NB4 (cell line): ENCODE data around the gene ETV6.
"Not testable (repeated sequence)": the region's sequence is repeated elsewhere in the genome, so short reads cannot be mapped to it uniquely, and the experiment has no call there.

Experiments
- DNase-seq: peaks from one replicate; pipeline ENCODE4 v3.0.0; 2010; ENCODE audit warnings: low read depth
- H3K4me3 ChIP-seq: one replicate; pipeline ENCODE4 v1.5.1; 2011; ENCODE audit warnings: mild to moderate bottlenecking, low read depth, low read length, moderate library complexity
- MYC ChIP-seq: IDR thresholded peaks from 2 replicates; pipeline ENCODE4 v1.6.1; 2011; ENCODE audit warnings: low read depth, low read length
- POLR2A ChIP-seq: IDR thresholded peaks from 2 replicates; pipeline ENCODE4 v1.6.1; 2011; ENCODE audit warnings: mild to moderate bottlenecking; ENCODE audit not compliant: insufficient read length; ENCODE audit errors: extremely low read depth
- TF ChIP-seq, protein P1 (sequence below): IDR thresholded peaks from 2 replicates; pipeline ENCODE4 v1.6.1; 2011; ENCODE audit warnings: low read depth, low read length
- TF ChIP-seq, protein P2 (sequence below): IDR thresholded peaks from one replicate; pipeline ENCODE4 v1.5.1; 2012; ENCODE audit warnings: low read depth, low read length

ETV6 gene

DNA sequence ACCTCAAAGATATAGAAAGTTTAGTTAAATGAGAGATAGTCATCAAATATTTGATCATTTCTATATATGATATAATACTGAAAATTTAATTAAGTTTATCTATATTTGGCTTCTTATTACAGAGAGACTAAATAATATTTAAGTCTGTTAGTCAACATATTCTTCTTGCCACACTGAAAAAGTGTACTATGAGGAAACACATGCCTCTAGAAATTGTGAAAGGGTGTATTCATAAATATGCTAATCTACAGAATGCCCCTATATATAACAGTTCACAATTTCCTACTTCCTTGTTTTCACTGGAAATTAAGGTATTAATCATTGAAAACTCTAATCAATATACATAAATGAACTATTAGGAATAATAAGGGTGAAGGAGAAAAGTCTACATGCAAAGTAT, 31.4 kb upstream of the ETV6 start:
- TF ChIP-seq, protein P1, sequence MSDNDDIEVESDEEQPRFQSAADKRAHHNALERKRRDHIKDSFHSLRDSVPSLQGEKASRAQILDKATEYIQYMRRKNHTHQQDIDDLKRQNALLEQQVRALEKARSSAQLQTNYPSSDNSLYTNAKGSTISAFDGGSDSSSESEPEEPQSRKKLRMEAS = no peak
- no peak overlapping the region for H3K4me3 ChIP-seq
- no peak for DNase-seq

DNA sequence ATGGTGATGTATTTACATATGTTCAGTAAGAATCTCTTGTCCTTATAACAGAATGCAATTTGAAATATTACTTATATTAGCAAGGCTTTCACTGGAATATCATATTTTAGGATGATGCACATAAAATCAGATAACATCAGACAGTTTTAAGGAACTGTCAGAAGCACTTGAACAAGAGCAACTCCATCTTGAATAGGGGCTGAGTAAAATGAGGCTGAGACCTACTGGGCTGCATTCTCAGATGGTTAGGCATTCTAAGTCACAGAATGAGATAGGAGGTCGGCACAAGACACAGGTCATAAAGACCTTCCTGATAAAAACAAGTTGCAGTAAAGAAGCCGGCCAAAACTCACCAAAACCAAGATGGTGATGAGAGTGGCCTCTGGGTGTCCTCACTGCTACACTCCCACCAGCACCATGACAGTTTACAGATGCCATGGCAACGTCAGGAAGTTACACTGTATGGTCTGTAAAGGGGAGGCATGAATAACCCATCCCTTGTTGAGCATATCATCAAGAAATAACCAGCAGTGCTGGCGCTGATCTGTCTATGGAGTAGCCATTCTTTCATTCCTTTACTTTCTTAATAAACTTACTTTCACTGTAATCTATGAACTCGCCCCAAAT, 27.6 kb upstream of the ETV6 start:
- TF ChIP-seq, protein P2, sequence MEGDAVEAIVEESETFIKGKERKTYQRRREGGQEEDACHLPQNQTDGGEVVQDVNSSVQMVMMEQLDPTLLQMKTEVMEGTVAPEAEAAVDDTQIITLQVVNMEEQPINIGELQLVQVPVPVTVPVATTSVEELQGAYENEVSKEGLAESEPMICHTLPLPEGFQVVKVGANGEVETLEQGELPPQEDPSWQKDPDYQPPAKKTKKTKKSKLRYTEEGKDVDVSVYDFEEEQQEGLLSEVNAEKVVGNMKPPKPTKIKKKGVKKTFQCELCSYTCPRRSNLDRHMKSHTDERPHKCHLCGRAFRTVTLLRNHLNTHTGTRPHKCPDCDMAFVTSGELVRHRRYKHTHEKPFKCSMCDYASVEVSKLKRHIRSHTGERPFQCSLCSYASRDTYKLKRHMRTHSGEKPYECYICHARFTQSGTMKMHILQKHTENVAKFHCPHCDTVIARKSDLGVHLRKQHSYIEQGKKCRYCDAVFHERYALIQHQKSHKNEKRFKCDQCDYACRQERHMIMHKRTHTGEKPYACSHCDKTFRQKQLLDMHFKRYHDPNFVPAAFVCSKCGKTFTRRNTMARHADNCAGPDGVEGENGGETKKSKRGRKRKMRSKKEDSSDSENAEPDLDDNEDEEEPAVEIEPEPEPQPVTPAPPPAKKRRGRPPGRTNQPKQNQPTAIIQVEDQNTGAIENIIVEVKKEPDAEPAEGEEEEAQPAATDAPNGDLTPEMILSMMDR = no peak
- TF ChIP-seq, protein P1 = no peak
- TF ChIP-seq POLR2A (no peak), MYC (no peak)
- peak; percentile 48 for DNase-seq

DNA sequence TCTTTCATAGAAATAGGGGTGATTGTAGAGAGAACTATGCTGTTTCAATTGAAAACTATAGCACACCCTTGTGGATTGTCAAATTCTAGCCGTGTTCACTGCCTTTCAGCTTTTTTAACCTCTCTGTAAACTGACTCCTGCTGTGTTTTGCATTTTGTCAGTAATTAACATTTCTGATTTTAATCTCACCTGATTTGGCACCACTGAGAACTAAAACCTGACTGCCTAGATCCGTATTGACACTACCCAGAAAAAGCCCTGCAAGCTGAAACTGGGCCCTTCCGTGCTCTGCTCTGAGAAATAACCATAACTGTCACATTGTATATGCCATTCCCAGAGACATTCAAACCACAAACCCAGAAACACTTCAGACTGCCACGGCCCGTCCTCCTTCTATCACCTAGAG, 26.6 kb upstream of the ETV6 start:
- H3K4me3 ChIP-seq = no peak overlapping the region
- DNase-seq = no peak
- TF ChIP-seq, protein P2 = no peak
- TF ChIP-seq MYC = no peak

More for the DNA sequence above, 27.6 kb upstream of the ETV6 start:
- H3K4me3 ChIP-seq = no peak overlapping the region

DNA sequence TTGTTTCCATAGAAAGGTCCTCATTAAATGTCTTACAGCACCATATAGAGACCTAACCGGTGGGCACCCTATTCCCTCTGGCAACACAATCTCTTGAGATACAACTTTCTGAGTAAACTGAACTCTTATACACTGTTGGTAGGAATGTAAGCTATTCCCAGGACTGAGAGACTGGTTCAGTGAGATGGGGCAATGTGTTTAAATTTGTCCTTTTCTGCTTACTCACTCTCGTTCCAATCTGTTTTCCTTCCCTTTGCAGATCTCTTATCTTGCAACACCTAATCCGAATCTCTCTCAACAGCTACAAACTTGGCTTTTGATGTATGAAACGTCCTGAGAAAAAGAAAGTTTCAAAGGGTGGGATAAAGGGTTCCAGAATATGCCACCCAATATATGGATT, 26.1 kb upstream of the ETV6 start:
- TF ChIP-seq MYC = no peak
- TF ChIP-seq, protein P1 = no peak
- TF ChIP-seq, protein P2 = no peak
- no peak overlapping the region for H3K4me3 ChIP-seq
- no peak for DNase-seq

DNA sequence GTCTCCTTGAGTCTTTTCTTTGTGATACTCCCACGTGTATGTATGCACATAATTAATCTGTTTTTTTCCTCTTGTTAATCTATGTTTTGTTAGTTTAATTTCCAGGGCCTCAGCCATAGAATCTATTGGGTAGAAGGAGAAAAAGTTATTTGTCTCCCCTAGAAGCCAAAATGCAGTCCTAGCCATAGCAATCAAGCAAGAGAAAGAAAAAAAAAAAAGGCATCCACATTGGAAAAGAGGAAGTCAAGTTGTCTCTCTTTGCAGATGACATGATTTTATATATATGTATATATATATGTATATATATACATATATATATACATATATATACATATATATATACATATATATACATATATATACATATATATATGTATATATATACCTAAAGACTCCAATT, 25.4 kb upstream of the ETV6 start:
- DNase-seq = no peak
- TF ChIP-seq, protein P2 = no peak
- TF ChIP-seq, protein P1 = no peak
- no peak for TF ChIP-seq POLR2A
- TF ChIP-seq MYC = no peak
- no peak overlapping the region for H3K4me3 ChIP-seq

DNA sequence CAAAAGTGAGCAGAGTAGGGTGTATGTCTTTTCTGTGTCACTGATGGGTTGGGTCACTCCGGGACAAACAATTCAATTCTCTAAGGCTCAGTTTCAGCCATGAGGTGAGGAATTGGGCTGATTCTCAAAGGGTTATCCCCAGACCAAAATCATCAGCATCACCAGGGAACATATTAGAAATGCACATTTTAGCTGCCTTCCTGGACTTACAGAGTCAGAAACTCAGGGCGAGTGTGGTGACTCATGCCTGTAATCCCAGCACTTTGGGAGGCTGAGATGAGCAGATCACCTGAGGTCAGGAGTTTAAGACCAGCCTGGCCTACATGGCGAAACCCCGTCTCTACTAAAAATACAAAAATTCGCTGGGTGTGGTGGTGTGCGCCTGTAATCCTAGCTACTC, 21.8 kb upstream of the ETV6 start:
- DNase-seq = not testable (repeated sequence)

DNA sequence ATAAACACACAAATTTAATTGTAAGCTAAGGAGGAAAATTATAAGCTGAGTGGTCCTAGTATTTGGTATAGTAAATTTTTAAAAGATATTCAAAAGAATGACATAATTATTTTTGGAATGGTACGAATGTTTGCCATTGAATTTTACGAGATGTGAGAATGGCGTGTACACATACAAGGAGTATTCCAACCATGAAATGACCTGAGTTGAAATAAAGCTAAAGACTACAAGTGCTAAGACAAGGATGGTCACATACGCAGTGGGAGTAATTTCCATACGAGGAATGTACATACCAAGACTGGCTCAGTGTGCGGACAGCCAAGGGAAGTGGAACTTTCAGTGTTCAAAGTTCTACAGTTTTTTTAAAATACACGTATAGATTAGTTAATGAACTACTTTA, 21.1 kb upstream of the ETV6 start:
- no peak for DNase-seq
- TF ChIP-seq, protein P2 = no peak
- TF ChIP-seq, protein P1 = no peak
- no peak for TF ChIP-seq POLR2A
- no peak overlapping the region for H3K4me3 ChIP-seq

More for the DNA sequence above, 21.8 kb upstream of the ETV6 start:
- not testable (repeated sequence) for H3K4me3 ChIP-seq
